Right renal pelvis (tissue), 4 donors: Measurements from ENCODE around the gene DTWD2. TPM values are rescaled to one million over a fixed set of nuclear protein-coding genes. Genes with fewer than 3 reads are reported as not detected.

Experiments
- DNase-seq, 4 donors: peaks; one replicate each; pipeline ENCODE4 v3.0.0-alpha.2; 2013; ENCODE audit warnings: low read depth in 4 of 4, low spot score in 3 of 4, missing footprints in 1 of 4
- polyA plus RNA-seq, 4 donors: library from polyadenylated mRNA; unstranded; fragments of 120-200 nt; gene quantifications; one replicate each; pipeline ENCODE4 v1.2.1, GENCODE V29; 2013; ENCODE audit not compliant: insufficient read length in 4 of 4

DTWD2 gene
- polyA plus RNA-seq, 4 donors = 14.1 to 17.2 (median 15.7) TPM

DNA sequence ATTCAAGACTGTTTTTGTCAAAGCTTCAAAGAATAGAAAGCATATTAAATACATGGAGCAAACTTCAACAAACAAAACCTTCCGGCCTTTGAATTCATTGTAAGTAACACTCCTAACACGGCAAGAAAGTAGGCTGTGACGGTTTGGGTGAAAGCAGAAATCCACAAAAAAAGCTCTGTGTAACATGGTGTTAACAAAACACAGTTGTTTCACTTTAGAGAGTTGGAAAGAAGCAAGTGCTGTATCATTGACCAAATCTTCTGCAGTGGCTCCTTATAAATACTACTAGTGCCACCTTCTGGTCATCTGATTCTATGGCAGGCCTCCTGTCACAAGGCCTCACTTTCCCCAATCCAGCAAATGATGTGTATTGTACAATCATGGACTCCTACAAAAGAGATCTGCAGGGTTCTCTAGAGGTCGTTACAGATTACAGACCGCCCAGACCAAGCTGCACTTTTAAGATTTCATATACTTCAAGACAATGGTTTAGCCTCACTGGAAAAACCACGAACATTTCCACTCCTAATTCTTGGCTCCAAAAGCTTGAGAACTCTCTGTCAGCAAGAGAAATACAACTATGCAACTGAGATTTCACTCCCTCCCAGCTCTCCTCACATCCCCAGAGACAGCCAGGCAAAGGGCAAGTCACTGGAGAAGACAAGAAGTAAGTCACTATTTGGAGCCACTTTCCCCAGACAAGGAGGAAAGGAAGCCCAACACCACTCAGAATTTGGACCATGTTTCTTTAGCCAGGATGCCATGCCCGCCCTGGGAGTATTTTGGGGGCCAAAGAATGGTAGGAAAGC lies 196.2 kb downstream of the DTWD2 start:
- DNase-seq = peak; percentile 34 to 74 (median 64)

GRCh38 chr5:118789366-118789765 lies 199.0 kb downstream of the DTWD2 start:
- no peak for DNase-seq

DNA sequence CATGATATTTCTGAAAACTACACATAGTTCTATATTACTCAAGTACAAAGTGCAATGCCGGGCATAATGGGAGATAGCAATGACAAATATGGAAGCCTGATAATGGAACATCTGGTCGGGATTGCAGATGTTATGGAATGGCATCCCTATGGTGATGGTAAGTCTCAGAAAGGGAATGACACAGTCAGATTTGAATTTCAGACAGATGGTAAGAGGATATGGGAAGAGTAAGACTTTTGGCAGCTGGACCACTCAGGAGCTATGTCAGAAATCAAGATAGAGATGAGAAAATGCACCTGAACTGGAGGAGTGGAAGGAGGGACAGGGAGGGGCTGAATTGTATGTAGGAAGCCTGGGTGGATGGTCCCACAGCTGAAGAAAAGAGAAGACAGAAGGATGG lies 200.0 kb downstream of the DTWD2 start:
- no peak for DNase-seq

Other genes starting within 250 kb of the DTWD2 start
- 10 to 100 TPM; 48.2 to 56.8 (median 51.3) TPM for gene DMXL1, start 82.5 kb upstream of the DTWD2 start, polyA plus RNA-seq